Endothelial cell of umbilical vein (primary cell): ENCODE measurements around the gene RABGAP1.

ENCODE experiments used
- POLR2AphosphoS5 ChIP-seq: IDR thresholded peaks from 2 replicates; pipeline ENCODE4 v1.6.1; 2012; ENCODE audit warnings: low read depth, mild to moderate bottlenecking, control low read depth, low read length, moderate library complexity; ENCODE audit not compliant: insufficient read depth
- TF ChIP-seq, protein P1 (sequence below), 2 donors: IDR thresholded peaks; 1 replicate in 1 of 2; 2 replicates in 1 of 2; pipeline ENCODE4 v1.5.1; 2011; ENCODE audit warnings: low read length in 2 of 2, mild to moderate bottlenecking in 2 of 2, moderate library complexity in 2 of 2, control low read depth in 1 of 2, inconsistent platforms in 1 of 2, low read depth in 1 of 2; ENCODE audit not compliant: insufficient read depth in 1 of 2; ENCODE audit errors: extremely low read depth in 1 of 2

DNA sequence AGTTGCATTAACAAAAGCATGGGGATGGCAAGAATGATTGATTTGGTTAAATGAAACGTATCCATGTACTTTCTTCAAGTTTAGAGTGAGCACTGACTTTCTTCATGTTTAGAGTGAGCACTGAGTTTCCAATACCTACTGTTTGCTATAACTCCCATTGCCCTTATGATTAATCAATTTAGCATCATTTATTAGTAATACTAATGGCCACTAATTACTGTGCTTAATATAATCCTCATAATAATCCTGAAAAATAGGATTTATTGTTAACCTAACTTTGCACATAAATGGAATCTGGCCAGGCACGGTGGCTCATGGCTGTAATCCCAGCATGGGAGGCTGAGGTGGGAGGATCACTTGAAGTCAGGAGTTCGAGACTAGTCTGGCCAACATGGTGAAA, 70.6 kb downstream of the RABGAP1 start:
- TF ChIP-seq, protein P1, sequence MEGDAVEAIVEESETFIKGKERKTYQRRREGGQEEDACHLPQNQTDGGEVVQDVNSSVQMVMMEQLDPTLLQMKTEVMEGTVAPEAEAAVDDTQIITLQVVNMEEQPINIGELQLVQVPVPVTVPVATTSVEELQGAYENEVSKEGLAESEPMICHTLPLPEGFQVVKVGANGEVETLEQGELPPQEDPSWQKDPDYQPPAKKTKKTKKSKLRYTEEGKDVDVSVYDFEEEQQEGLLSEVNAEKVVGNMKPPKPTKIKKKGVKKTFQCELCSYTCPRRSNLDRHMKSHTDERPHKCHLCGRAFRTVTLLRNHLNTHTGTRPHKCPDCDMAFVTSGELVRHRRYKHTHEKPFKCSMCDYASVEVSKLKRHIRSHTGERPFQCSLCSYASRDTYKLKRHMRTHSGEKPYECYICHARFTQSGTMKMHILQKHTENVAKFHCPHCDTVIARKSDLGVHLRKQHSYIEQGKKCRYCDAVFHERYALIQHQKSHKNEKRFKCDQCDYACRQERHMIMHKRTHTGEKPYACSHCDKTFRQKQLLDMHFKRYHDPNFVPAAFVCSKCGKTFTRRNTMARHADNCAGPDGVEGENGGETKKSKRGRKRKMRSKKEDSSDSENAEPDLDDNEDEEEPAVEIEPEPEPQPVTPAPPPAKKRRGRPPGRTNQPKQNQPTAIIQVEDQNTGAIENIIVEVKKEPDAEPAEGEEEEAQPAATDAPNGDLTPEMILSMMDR (IDR thresholded peaks at IDR 0.05; ENCODE audit: extremely low read depth in 1 of 2, insufficient read depth in 1 of 2, low read depth in 1 of 2, low read length in 2 of 2), result no peak
- TF ChIP-seq POLR2AphosphoS5, result no peak
